Trophoblast cell (in vitro differentiated cells and primary cell): ENCODE measurements around the gene ADAMTS14.

ENCODE experiments used
- DNase-seq, 2 donors: peaks; one replicate each; pipeline ENCODE4 v3.0.0-alpha.2; 2016
- H2AFZ ChIP-seq: 2 replicates; pipeline ENCODE4 v1.6.1; 2013; ENCODE audit warnings: low read length, moderate library complexity, mild to moderate bottlenecking; ENCODE audit not compliant: insufficient read depth, poor library complexity
- H2AK5ac ChIP-seq: 2 replicates; pipeline ENCODE4 v1.6.1; 2013; ENCODE audit warnings: mild to moderate bottlenecking, low read length
- H2BK120ac ChIP-seq: 2 replicates; pipeline ENCODE4 v1.6.1; 2013; ENCODE audit warnings: low read length, mild to moderate bottlenecking, moderate library complexity; ENCODE audit not compliant: insufficient read depth, poor library complexity
- H2BK12ac ChIP-seq: 2 replicates; pipeline ENCODE4 v1.6.1; 2013; ENCODE audit warnings: mild to moderate bottlenecking, low read length, moderate library complexity
- H2BK5ac ChIP-seq: 2 replicates; pipeline ENCODE4 v1.6.1; 2013; ENCODE audit warnings: low read length, low read depth, moderate library complexity, mild to moderate bottlenecking; ENCODE audit not compliant: poor library complexity
- H3K14ac ChIP-seq: 2 replicates; pipeline ENCODE4 v1.6.1; 2013; ENCODE audit warnings: mild to moderate bottlenecking, low read length
- H3K18ac ChIP-seq: 2 replicates; pipeline ENCODE4 v1.6.1; 2013; ENCODE audit warnings: mild to moderate bottlenecking, low read length
- H3K23ac ChIP-seq: 2 replicates; pipeline ENCODE4 v1.6.1; 2013; ENCODE audit warnings: low read length
- H3K27ac ChIP-seq: 2 replicates; pipeline ENCODE4 v1.5.1; 2013; ENCODE audit warnings: low read depth, mild to moderate bottlenecking, inconsistent platforms, low read length, moderate library complexity
- H3K27me3 ChIP-seq: 2 replicates; pipeline ENCODE4 v1.6.1; 2013; ENCODE audit warnings: inconsistent platforms, mild to moderate bottlenecking, low read length, moderate library complexity; ENCODE audit not compliant: insufficient read depth
- H3K36me3 ChIP-seq, 2 experiments: 1 replicate in 1 of 2; 2 replicates in 1 of 2; pipeline ENCODE4 v1.6.1; 2013; ENCODE audit warnings: low read length in 2 of 2, mild to moderate bottlenecking in 2 of 2, moderate library complexity in 1 of 2; ENCODE audit not compliant: insufficient read depth in 2 of 2, control insufficient read depth in 1 of 2
- H3K4ac ChIP-seq: 2 replicates; pipeline ENCODE4 v1.6.1; 2013; ENCODE audit warnings: low read depth, mild to moderate bottlenecking, low read length, moderate library complexity
- H3K4me1 ChIP-seq, 2 experiments: 1 replicate in 1 of 2; 2 replicates in 1 of 2; pipeline ENCODE4 v1.6.1; 2013; ENCODE audit warnings: low read length in 2 of 2, mild to moderate bottlenecking in 2 of 2, moderate library complexity in 1 of 2; ENCODE audit not compliant: insufficient read depth in 2 of 2, control insufficient read depth in 1 of 2
- H3K4me2 ChIP-seq: 2 replicates; pipeline ENCODE4 v1.6.1; 2013; ENCODE audit warnings: inconsistent platforms, mild to moderate bottlenecking, low read length, moderate library complexity
- H3K4me3 ChIP-seq: 2 replicates; pipeline ENCODE4 v1.5.1; 2013; ENCODE audit warnings: mild to moderate bottlenecking, low read depth, low read length, inconsistent platforms
- H3K79me1 ChIP-seq: one replicate; pipeline ENCODE4 v1.6.1; 2013; ENCODE audit warnings: low read length
- H3K79me2 ChIP-seq: 2 replicates; pipeline ENCODE4 v1.6.1; 2013; ENCODE audit warnings: low read length, mild to moderate bottlenecking; ENCODE audit not compliant: control insufficient read depth, insufficient read depth, poor library complexity
- H3K9ac ChIP-seq: 2 replicates; pipeline ENCODE4 v1.6.1; 2013; ENCODE audit warnings: mild to moderate bottlenecking, low read length
- H3K9me3 ChIP-seq: 2 replicates; pipeline ENCODE4 v1.6.1; 2013; ENCODE audit warnings: low read depth, mild to moderate bottlenecking, control low read depth, inconsistent platforms, low read length; ENCODE audit not compliant: insufficient read depth
- H4K12ac ChIP-seq: 2 replicates; pipeline ENCODE4 v1.6.1; 2013; ENCODE audit warnings: low read depth, mild to moderate bottlenecking, low read length, moderate library complexity
- H4K8ac ChIP-seq: 2 replicates; pipeline ENCODE4 v1.6.1; 2013; ENCODE audit warnings: low read depth, mild to moderate bottlenecking, low read length, moderate library complexity
- H4K91ac ChIP-seq: one replicate; pipeline ENCODE4 v1.6.1; 2013; ENCODE audit warnings: low read depth, mild to moderate bottlenecking, low read length, moderate library complexity
- WGBS: extraction: QIAGEN DNeasy Blood & Tissue Kit; methylation state at CpG from one replicate; pipeline ENCODE4 v1.1.7; 2013; ENCODE audit warnings: missing lambda C conversion rate; ENCODE audit not compliant: insufficient read length, insufficient coverage; ENCODE audit errors: extremely low coverage; 5-methylcytosine and 5-hydroxymethylcytosine counted together

The ADAMTS14 gene

DNA sequence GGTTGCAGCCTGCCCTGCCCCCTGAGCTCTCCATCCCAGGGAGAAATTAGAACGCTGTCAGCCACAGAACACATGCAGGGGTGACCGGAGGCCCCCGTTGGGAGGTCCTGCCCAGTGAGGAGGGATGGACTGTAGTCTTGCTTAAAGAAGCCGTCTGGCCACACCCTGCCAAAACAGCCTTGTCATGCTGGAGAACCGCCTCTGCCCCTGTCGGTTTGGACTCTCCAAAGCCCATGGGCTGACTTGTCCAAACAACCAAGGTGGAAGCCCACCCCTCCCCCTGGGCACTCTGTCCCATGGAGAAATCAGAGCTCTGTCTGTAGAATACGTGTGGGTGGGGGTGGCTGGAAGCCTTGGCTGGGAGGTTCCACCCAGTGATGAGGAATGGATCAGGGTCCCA lies 125.5 kb downstream of the ADAMTS14 start:
- Histone ChIP-seq H3K23ac (no peak overlapping the region), H2AK5ac (no peak overlapping the region), H3K79me1 (no peaks in the 10 kb centered on the region), H2AFZ (no peak overlapping the region), H3K14ac (no peak overlapping the region), H3K27me3 (no peaks in the 10 kb centered on the region), H4K12ac (no peak overlapping the region), H2BK120ac (no peak overlapping the region), H4K91ac (no peak overlapping the region), H4K8ac (no peak overlapping the region), H3K9me3 (no peaks in the 10 kb centered on the region), H3K9ac (no peak overlapping the region), H3K4me3 (no peak overlapping the region), H3K18ac (no peak overlapping the region), H3K79me2 (no peaks in the 10 kb centered on the region), H2BK12ac (no peak overlapping the region), H3K27ac (no peak overlapping the region), H3K4ac (no peak overlapping the region), H3K36me3 (no peaks in the 10 kb centered on the region), H3K4me1 (no peaks in the 10 kb centered on the region), H3K4me2 (no peak overlapping the region), H2BK5ac (no peak overlapping the region)
- no CpG with 5 or more reads among the region's 7 CpGs for WGBS
- no peak for DNase-seq

GRCh38 chr10:70799124-70799523 lies 126.8 kb downstream of the ADAMTS14 start:
- Histone ChIP-seq H3K27me3 (no peaks in the 10 kb centered on the region), H3K4me3 (no peak overlapping the region), H3K18ac (no peak overlapping the region), H3K4ac (no peak overlapping the region), H3K79me2 (no peaks in the 10 kb centered on the region), H3K36me3 (no peaks in the 10 kb centered on the region), H2BK5ac (no peak overlapping the region), H2BK120ac (no peak overlapping the region), H2BK12ac (no peak overlapping the region), H3K23ac (no peak overlapping the region), H3K9ac (no peak overlapping the region), H3K9me3 (no peaks in the 10 kb centered on the region), H3K79me1 (no peaks in the 10 kb centered on the region), H4K91ac (no peak overlapping the region), H3K4me1 (no peaks in the 10 kb centered on the region), H2AK5ac (no peak overlapping the region), H3K27ac (no peak overlapping the region), H4K8ac (no peak overlapping the region), H2AFZ (no peak overlapping the region), H3K14ac (no peak overlapping the region), H3K4me2 (no peak overlapping the region), H4K12ac (no peak overlapping the region)
- no peak for DNase-seq
- WGBS = no CpG with 5 or more reads among the region's 5 CpGs

DNA sequence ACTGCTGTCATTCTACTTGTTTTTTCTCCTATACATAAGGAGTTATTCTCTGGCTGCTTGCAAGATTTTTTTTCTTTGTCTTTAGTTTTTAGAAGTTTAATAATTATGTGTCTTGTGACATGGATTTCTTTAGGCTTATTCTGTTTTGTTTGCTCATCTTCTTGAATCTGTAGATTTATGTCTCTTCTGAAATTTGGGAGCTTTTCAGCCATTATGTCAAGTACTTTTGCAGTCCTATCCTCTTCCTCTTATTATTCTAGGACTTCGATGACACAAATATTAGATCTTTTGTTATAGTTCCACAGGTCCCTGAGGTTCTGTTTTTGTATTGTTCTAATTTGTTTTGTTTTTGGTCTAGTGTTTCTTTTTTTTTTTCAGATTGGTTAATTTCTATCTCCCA lies 129.5 kb downstream of the ADAMTS14 start:
- no CpG with 5 or more reads among the region's 1 CpG for WGBS
- H3K79me2 ChIP-seq = no peaks in the 10 kb centered on the region

GRCh38 chr10:70803775-70804420 lies 131.6 kb downstream of the ADAMTS14 start:
- Histone ChIP-seq H3K4me1 (peaks cover 0 to 1% of the 10 kb centered on the region in 2 experiments), H3K4me3 (no peak overlapping the region), H2BK5ac (no peak overlapping the region), H4K91ac (no peak overlapping the region), H3K14ac (no peak overlapping the region), H3K79me2 (no peaks in the 10 kb centered on the region), H4K12ac (no peak overlapping the region), H3K36me3 (no peaks in the 10 kb centered on the region), H4K8ac (no peak overlapping the region), H3K18ac (no peak overlapping the region), H3K9me3 (peaks cover 1% of the 10 kb centered on the region), H2AFZ (no peak overlapping the region), H3K9ac (no peak overlapping the region), H3K27ac (no peak overlapping the region), H3K79me1 (no peaks in the 10 kb centered on the region), H2BK120ac (no peak overlapping the region), H3K4me2 (no peak overlapping the region), H3K27me3 (no peaks in the 10 kb centered on the region), H3K23ac (no peak overlapping the region), H3K4ac (no peak overlapping the region), H2AK5ac (no peak overlapping the region), H2BK12ac (no peak overlapping the region)
- no CpG with 5 or more reads among the region's 2 CpGs for WGBS
- no peak for DNase-seq

More for the DNA sequence above, 129.5 kb downstream of the ADAMTS14 start:
- Histone ChIP-seq H3K9ac (no peak overlapping the region), H3K4me1 (no peaks in the 10 kb centered on the region), H2BK5ac (no peak overlapping the region), H2AK5ac (no peak overlapping the region), H3K4me3 (no peak overlapping the region), H3K23ac (no peak overlapping the region), H3K27ac (no peak overlapping the region), H2BK120ac (no peak overlapping the region), H2BK12ac (no peak overlapping the region), H4K91ac (no peak overlapping the region), H4K12ac (no peak overlapping the region), H3K27me3 (no peaks in the 10 kb centered on the region), H3K14ac (no peak overlapping the region), H3K36me3 (no peaks in the 10 kb centered on the region), H2AFZ (no peak overlapping the region), H3K9me3 (no peaks in the 10 kb centered on the region), H4K8ac (no peak overlapping the region), H3K4ac (no peak overlapping the region), H3K4me2 (no peak overlapping the region), H3K79me1 (no peaks in the 10 kb centered on the region), H3K18ac (no peak overlapping the region)
- no peak for DNase-seq
